Astrocyte of the spinal cord (primary cell): ENCODE results near the gene SPC24.

ENCODE experiments used
- DNase-seq: peaks from one replicate; pipeline ENCODE4 v3.0.0; 2011; ENCODE audit warnings: low read depth, low spot score
- H3K4me3 ChIP-seq: 2 replicates; pipeline ENCODE4 v1.5.1; 2011; ENCODE audit warnings: low read depth, mild to moderate bottlenecking, low read length, moderate library complexity
- CTCF ChIP-seq: IDR thresholded peaks from 2 replicates; pipeline ENCODE4 v1.5.1; 2012; ENCODE audit warnings: low read depth, mild to moderate bottlenecking, low read length, inconsistent platforms
- in situ Hi-C: cut with HindIII; loops from 2 replicates; pipeline ENCODE4 v1.10.0; 2017; ENCODE audit warnings: low sequenced_read_pairs

SPC24 gene

GRCh38 chr19:11173516-11174155 is 18.1 kb upstream of the SPC24 start:
- DNase-seq: no peak
- no peak overlapping the region for H3K4me3 ChIP-seq
- no peak for TF ChIP-seq CTCF
- in situ Hi-C loops: no loop called here

- H3K4me3 ChIP-seq: no peak overlapping the region
- no peak for TF ChIP-seq CTCF
- in situ Hi-C loops: no loop called here
- DNase-seq: no peak
Measured at GRCh38 chr19:11172576-11172975, 17.0 kb upstream of the SPC24 start.

GRCh38 chr19:11171144-11171543 is 15.6 kb upstream of the SPC24 start:
- no peak for TF ChIP-seq CTCF
- in situ Hi-C loops: no loop called here
- no peak for DNase-seq
- no peak overlapping the region for H3K4me3 ChIP-seq

GRCh38 chr19:11169896-11170678 is 14.5 kb upstream of the SPC24 start:
- no peak for TF ChIP-seq CTCF
- in situ Hi-C loops: no loop called here
- H3K4me3 ChIP-seq: no peak overlapping the region
- DNase-seq: no peak

- no peak overlapping the region for H3K4me3 ChIP-seq
- peak; percentile 93 for DNase-seq
- no peak for TF ChIP-seq CTCF
- in situ Hi-C loops: no loop called here
Measured at GRCh38 chr19:11168568-11168967, 13.0 kb upstream of the SPC24 start.

- no peak for DNase-seq
- in situ Hi-C loops: no loop called here
- no peak for TF ChIP-seq CTCF
- H3K4me3 ChIP-seq: no peak overlapping the region
Measured at GRCh38 chr19:11166281-11167142, 10.9 kb upstream of the SPC24 start.
